ENCODE data around the gene TGFBR2.

The TGFBR2 gene

DNA sequence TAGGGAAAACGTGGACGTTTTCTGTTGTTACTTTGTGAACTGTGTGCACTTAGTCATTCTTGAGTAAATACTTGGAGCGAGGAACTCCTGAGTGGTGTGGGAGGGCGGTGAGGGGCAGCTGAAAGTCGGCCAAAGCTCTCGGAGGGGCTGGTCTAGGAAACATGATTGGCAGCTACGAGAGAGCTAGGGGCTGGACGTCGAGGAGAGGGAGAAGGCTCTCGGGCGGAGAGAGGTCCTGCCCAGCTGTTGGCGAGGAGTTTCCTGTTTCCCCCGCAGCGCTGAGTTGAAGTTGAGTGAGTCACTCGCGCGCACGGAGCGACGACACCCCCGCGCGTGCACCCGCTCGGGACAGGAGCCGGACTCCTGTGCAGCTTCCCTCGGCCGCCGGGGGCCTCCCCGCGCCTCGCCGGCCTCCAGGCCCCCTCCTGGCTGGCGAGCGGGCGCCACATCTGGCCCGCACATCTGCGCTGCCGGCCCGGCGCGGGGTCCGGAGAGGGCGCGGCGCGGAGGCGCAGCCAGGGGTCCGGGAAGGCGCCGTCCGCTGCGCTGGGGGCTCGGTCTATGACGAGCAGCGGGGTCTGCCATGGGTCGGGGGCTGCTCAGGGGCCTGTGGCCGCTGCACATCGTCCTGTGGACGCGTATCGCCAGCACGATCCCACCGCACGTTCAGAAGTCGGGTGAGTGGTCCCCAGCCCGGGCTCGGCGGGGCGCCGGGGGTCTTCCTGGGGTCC lies at the start of gene TGFBR2:
TGFBR2 (plus strand) TSS at position 301 of the 731 bp plus-strand sequence; CDS start at position 584, 283 bp downstream.
- peak in 48 of 56 donors; percentile 3 to 69 (median 42) for DNase-seq

DNA sequence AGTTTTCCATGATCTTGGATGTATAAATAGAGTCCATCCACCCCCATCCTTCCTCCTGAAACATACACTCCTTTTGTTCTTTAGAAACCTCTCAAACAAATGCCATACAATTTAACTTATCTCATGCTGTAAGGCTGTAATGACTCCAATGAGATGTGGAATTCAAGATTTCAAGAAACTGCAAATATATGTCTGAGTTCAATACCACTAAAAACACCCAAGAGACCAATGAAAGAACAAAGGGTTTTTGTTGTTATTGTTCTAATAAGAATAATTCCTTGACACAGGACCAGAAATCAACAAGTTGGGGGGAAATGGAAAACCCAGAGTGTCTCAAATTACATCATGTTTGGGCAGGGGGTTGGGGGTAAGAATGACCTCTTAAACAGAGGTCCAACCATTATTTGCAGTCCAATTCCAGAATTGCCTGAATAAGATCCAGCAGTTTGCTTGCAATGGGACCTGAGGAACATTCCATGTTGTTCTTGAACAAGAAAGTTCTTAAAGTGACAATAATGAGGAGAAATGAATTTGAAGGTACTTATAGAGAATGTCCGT lies 48.6 kb upstream of the TGFBR2 start:
- DNase-seq: no peak

DNA sequence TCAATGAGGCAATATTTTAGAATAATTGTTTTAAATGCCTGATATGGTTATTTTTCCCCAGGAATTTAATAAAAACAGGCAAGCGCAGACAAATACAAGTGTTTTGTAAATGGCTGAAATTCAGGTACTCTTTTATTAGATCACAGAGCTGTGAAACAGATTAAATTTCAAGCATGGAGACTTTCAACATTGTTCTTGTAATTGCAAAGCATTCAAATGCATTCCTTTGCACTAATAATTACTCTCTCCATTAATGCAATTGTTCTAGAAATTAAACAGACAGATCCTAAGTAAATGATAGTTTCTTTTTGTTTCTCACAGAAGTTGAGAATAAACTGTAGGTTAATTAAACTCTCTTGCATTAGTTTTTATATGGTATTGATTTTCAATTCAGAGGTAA lies 42.4 kb upstream of the TGFBR2 start:
- no peak for DNase-seq

DNA sequence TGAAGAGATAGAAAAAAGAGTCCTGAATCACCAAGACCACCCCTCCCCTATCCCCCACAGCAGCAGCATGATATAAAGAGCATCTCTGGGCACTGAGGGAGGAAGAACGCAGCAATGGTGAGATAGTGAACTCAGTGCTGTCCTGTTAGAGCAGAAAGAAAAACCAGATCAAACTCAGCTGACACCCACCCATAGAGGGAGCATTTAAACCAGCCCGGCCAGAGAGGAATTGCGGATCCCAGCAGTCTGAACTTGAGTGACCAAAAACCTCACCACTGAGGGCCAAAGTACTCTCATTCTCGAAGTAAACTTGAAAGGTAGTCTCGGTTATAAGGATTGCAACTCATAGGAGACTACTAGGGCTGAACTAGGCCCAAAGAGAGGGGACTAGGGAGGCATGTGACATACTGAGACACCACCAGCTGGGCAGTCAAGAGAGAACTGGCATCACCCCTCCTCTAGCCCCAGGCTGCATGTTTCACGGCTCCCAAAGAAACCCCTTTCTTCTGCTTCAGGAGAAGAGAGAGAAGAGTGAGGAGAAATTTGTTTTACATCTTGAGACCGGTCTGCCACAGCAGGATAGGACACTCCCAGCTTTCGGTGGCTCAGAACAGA lies 39.2 kb upstream of the TGFBR2 start:
- peak in 1 of 56 donors; percentile 6 for DNase-seq

DNA sequence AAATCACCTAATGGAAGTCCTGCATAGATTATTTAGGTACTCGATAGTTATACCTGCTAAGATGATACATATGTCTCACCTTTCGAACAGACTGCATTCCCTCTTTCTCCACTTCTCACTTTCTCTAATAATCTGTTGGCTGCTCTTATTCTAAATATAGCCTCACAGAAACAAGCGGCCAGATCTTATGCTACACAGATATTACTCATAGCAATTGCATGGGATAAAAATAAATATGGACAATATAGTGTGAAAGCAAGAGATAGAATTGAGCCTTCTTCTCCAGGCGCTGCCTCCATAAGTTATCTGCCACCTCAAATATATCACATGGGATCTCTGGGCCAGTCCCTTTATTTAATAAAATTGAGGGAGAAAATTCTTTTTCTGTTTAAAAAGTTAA lies 29.5 kb upstream of the TGFBR2 start:
- no peak for DNase-seq

DNA sequence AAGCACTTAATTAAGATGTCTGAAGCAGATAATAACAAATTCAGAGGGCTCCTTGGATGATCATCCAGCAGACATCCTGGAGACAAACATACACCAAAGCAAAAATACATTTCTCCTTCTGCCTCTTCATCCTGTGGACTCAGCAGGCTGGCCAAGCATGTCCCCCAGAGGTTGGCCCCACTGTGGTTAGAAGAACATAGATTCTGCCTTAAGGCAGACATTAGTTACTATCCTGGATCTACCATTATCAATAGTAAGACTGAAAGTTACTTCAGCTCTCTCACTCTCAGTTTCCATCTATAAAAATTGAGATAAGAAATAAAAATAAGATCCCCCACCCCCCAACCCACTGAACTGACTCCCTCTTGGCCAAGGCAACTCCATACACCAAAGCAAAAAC lies 28.6 kb upstream of the TGFBR2 start:
- DNase-seq: no peak

DNA sequence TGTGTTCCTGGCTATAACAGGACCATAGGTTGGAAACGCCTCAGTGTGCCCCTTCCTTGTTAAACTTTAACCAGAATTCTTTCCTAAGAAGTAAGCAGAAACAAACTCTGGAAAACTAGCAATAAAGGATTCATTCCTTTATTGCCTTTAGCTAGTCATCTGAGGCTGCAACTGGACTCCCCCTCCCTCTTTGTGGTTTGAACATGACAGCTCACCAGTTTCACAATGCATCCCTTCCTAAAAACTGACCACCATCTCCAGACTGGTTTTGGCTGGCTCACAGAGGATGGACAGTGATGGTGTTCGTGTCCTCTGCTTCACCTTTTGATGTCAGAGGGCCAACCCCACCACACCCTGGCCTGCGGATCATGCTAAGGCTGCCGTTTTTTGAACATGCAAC lies 27.9 kb upstream of the TGFBR2 start:
- peak in 4 of 56 donors; percentile 5 to 21 (median 16) for DNase-seq

DNA sequence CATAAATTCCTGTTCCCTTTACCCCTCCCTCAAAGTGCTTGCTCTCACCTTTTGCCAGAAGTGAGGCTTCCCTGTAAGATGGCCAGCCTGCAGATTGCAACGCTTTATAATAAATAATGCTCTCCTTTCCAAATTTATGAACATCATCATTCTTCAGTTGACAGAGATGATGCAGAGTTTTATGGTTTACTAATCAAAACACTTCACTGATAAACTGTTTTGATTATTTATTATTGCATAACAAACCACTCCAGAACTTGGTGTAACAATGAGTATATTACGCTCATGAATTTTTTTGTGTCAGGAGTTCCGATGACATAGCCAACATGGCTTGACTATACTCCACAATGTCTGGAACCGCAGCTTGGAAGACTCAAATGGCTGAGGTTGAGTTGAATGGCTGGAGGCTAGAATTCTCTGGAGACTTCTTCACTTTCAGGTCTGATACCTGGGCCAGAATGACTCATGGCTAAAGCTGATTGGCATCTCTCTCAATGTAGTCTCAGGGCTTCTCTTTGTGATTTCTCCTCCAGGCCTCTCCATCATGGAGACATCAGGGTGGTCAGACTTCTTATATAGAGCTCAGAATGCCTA lies 27.3 kb upstream of the TGFBR2 start:
- DNase-seq: no peak

DNA sequence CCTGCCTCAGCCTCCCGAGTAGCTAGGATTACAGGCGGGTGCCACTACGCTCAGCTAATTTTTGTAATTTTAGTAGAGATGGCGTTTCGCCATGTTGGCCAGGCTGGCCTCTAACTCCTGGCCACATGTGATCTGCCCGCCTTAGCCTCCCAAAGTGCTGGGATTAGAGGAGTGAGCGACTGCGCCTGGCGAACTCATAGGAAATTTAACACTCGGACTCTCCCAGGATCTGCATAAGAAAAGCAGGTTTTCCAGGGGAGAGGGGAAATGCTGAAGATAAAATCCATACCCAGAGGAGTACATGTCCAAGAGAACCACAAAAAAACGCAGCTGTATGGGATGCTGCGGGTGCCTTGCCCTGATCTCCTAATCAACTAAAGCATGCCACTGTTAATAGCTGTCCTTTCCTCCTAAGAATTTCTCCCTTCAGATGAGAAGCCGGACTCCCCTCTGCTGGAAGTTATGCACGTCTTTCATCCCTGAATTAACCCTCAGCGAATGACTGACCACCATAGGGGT lies 25.3 kb upstream of the TGFBR2 start:
- DNase-seq: no peak

DNA sequence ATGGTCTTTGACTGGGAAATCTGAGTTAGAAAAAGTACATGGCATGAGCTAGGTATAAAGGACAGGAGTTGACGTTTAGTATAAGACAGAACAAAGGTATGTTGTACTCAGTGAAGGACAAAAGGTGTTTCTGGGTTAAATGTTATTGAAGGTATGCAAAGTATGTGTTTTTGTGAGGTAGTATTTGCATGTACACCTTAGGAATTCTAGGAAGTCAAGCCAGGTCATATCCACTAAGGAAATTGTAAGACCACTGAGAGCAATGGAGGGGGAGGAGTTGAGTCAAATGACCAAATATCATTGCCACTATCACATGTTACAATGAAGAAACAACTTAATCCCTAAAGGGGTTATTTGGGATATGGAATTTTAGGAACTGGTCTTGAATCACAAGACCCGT lies 24.4 kb upstream of the TGFBR2 start:
- no peak for DNase-seq

DNA sequence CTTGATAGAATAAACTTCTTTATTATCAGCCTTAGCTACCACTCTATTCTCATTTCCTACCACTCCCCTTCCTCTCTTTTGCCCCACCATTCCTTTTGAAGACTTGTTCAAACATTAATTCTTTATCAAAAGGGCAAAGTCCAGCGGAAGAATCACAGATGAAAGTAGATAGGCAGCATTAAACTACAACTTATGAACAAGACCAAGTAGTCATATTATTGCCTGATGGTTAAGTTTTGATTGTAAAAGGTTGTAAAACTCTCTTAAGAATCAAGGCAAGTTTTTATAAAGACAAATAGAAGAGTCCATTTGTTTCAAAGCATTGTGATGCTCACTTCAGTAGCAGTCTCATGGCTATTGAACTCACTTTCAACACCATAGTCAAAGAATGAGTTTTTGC lies 22.4 kb upstream of the TGFBR2 start:
- DNase-seq: no peak

DNA sequence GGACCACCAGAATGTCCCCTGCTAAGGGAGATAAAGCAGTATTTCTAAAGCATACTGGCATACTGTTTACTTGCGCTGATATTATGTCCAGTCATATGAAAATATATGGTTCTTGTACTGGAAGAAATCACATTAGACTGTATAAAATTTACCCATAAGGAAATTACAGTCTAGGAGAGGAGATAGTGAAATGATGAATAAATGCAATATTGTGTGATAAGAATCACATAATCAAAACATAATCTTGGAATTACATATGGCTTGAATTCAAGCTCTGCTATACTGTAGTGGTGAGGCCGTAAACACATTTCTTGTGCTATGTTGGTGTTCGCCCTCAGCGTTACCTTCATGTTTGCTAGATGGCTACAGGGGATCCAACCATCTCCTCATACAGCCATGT lies 20.7 kb upstream of the TGFBR2 start:
- DNase-seq: no peak

DNA sequence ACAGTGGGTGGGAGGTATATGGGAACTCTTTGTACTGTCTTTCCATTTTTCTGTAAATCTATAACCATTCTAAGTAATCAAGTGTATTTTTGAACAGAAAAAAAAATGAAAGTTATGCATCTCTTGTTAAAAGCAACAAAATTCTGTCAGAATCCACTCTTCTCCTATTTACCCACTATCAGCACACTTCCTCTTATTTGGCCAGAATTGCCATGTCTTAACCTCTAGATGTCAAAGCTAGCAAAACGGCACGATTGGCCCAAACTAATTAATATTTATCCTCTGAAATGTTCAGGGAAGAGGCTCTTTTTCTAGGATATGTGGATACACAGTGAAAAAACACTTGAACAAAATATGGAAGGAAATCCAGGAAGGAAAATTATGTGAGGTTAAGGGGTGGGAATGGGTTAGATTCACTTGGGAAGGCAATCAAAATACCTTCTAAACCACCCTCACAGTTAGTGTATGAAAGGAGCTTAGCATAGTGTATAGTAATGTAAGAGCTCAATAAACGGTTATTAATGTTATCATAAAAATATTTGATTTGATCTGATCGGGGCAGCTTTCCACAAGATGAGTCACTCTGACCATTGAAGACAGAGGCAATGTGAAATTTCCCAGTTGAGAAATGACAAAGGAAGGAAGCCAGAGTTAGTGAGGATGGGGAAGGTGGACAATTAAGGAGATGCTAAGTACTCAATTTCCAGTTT lies 20.1 kb upstream of the TGFBR2 start:
- no peak for DNase-seq

DNA sequence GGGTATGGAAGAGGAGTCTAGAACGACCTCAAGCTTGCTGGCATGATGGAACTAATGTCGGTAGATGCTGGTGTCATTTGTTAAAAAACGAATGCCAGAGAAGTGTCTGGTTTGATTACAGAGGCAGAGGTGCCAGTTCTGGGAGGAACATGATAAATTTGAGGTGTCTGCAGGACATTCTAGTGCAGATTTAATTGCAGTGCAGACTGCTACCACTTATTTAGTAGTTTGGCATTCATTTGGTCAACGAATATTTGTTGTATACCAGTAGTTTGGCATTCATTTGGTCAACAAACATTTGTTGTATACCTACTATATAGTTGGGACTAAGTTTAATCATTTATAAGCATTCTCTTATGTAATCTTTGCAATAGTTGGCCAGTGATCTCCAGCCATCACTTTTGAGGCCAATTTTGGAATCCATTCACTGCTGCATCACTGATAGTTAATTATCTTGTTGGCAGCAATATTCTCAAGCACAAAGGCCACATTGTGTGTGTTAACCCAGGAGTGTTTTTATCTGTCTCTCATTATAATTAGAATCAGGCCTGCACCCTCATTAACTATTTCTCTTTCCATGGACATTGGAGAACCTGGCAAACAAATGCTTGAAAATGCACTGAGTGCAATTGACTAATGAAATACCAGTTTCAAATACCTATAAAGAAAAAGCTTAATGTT lies 19.5 kb upstream of the TGFBR2 start:
- no peak for DNase-seq

DNA sequence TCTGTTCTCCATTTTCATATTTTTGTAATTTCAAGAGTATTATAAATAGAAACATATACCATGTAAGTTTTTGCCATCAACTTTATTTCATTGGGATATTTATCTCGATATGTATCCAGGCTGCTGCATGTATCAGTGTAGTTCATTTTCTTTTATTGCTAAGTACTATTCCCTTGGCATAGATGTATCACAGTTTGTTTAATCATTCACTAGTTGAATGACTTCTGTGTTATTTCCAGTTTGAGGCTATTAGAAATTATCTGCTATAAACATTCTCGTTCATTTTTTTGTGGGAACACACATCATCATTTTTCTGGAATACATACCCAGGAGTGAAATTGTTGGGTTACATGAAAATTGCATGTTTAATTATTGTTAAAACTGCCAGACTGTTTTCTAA lies 18.5 kb upstream of the TGFBR2 start:
- no peak for DNase-seq

DNA sequence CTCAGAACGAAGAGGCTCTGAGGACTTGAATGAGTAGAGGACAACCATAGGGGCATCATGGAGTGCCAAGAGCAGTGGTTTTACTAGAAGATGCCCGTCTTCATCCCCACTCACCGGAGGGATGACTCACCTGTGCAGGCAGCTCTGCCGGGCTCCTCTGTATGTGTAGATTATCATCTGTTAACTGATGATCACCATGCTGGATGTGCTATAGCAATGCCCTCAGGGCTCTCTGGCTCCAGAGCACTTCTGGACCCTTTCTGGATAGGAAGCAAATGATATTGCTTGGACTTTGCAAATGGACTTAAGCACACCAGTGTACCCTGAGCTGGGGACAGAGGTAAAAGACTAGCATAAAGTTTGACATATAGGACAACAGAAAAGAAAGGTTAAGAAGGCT lies 10.2 kb upstream of the TGFBR2 start:
- DNase-seq: no peak

DNA sequence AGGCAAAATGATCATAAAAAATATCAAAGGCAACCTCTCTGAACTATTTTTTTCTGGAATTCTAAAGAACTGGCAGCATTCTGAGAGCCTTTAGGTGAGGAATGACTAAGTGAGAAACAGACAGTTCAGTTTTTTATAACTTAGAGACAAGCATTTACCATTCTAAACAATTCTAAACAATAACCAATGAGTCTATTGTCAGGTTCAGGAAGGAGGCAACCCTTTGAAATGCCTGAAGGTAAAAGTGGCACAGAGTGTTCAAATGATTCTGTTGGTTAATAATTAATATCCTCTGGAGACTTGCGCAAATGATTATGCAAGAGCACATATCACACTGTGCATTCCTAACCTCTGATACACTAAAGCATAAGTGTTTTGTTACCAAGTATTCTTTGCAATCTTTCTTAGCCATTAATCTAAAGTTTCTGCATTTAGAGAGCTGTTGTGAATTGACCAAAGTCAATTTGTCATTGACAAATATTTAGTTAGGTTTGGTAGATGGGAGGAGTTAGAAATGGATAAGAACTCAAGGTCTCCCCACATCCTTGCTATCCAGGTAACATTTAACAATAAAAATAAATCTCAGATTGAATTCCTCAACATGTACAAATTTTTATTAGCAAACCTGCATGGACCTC lies 9.2 kb upstream of the TGFBR2 start:
- no peak for DNase-seq

DNA sequence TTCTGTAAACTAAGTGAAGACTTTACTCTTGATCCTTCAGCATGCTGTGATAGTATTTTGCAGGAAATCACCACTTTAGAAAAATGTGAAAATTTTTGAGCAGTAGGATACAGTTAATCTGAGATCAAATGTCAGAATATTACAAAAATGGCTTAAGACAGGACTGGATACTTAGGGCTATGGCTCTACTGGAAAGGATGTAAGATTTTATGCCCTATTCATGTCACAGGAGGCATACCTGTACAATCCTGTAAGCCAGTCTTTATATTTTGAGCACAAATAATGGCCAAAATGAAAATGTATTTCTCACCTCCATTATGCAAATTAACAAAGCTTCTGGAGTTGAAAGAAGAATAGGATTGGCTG lies 8.6 kb upstream of the TGFBR2 start:
- no peak for DNase-seq

DNA sequence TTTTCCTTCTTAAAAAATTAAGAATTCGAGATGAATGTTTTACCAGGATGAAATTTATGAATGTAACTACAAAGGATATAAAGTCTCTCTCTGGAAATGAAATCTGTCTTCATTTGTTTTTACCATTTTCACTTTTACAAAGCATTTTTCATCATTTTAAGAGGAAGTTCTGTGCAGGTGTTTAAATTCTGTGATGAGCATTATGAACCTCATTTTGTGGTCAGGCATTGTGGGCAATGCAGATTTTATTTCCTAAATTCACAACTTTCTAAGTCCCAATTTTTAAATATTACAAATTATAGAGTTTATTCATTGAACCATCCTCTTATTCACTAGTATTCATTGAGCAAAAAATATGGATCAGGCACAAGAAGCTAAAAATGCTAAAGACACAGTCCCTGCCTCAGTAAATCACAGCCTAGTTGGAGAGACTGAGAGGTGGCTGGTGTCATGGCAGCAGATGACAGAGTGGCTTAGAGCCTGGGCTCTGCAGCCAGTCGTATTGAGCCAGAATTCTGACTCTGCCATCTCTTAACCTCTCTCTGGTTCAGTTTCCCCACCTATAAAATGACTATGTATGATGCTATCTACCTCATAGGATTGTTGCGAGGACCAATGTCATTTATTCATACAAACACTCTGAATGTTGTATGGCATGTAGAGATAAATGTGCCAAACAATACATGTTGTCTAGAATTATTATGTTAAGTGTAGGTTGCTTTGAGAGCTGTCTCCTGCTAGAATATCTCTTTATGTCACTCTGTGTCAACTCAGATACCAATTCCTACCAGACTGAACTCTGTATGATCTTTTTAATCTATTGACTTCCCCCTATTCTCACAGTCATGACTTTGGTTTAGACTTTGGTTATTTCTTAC lies 7.5 kb upstream of the TGFBR2 start:
- DNase-seq: no peak

DNA sequence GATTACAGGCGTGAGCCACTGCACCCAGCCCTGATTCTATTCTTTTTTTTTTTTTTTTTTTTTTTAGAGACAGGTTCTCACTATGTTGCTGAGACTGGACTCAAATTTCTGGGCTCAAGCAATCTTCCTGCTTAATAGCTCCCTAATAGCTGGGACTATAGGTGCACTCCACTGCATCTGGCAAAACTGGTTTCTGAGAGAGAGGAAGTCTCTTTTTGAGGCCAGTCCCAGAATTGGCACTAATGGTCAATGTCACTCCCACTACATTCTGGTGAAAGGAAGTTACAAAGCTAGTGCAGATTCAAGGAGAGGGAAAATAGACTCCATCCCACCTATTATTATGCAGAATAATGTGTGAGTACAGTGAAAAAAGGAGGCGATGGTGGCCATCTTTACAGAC lies 5.8 kb upstream of the TGFBR2 start:
- no peak for DNase-seq

All from amygdala (tissue), 56 donors.